Upper lobe of right lung (tissue), 1 donor: ENCODE data around the gene FAM149B1. TPM values are rescaled to one million over a fixed set of nuclear protein-coding genes. Genes with fewer than 3 reads are reported as not detected.
"Not testable (repeated sequence)": the region's sequence is repeated elsewhere in the genome, so short reads cannot be mapped to it uniquely, and the experiment has no call there.

Experiments used
- ATAC-seq: fragments of 200-7000 bp; cut with Tn5 transposase; one replicate; pipeline ENCODE4 v1.9.1; 2020; ENCODE audit warnings: mild to moderate bottlenecking, moderate library complexity
- DNase-seq: peaks from one replicate; pipeline ENCODE4 v3.0.0-alpha.2; 2020
- H3K27ac ChIP-seq: fragments of 200-600 bp; one replicate; pipeline ENCODE4 v1.8.0; 2022
- H3K27me3 ChIP-seq: fragments of 200-600 bp; one replicate; pipeline ENCODE4 v1.8.0; 2022; ENCODE audit warnings: mild to moderate bottlenecking
- H3K36me3 ChIP-seq: fragments of 200-600 bp; one replicate; pipeline ENCODE4 v1.8.0; 2022
- H3K4me1 ChIP-seq: fragments of 200-600 bp; one replicate; pipeline ENCODE4 v1.8.0; 2022
- H3K4me3 ChIP-seq: fragments of 200-600 bp; one replicate; pipeline ENCODE4 v1.8.0; 2022; ENCODE audit warnings: mild to moderate bottlenecking
- H3K9me3 ChIP-seq: fragments of 200-600 bp; one replicate; pipeline ENCODE4 v1.8.0; 2022
- CTCF ChIP-seq: fragments of 200-600 bp; IDR thresholded peaks from one replicate; pipeline ENCODE4 v1.8.0; 2022; ENCODE audit warnings: antibody characterized with exemption
- intact Hi-C: fragments of 100-400 bp; cut with DNase I; formaldehyde crosslinking; loops from one replicate; pipeline ENCODE4 v1.11.0; 2022
- total RNA-seq: library from RNA; stranded (reverse); fragmentation: NEBNext Ultra II Directional; extraction: Animal tissue kit (Norgen Biotek cat#: 25700); gene quantifications from one replicate; pipeline ENCODE4 v1.2.1, GENCODE V29; 2021
- donor health status: DM: no; HTN: yes; CAD: no; lungs with severe emphysema.

The FAM149B1 gene
- total RNA-seq, 1 donor from 2014 or later, result 18.6 TPM

- DNase-seq (no peak), ATAC-seq (no peak)
- no peaks in the 10 kb centered on the region for H3K27me3 ChIP-seq
- H3K27ac ChIP-seq, result no peak overlapping the region
- H3K4me1 ChIP-seq, result no peaks in the 10 kb centered on the region
- peaks cover 95% of the 10 kb centered on the region for H3K36me3 ChIP-seq
- no peak overlapping the region for H3K4me3 ChIP-seq
- TF ChIP-seq CTCF, result no peak
- no peaks in the 10 kb centered on the region for H3K9me3 ChIP-seq
- intact Hi-C loops, result no loop called here
Observed at GRCh38 chr10:73131913-73132686, 35.8 kb upstream of the FAM149B1 start.

GRCh38 chr10:73134727-73135126 is 33.2 kb upstream of the FAM149B1 start:
- no peak for ATAC-seq
- peaks cover 98% of the 10 kb centered on the region for H3K36me3 ChIP-seq
- no peaks in the 10 kb centered on the region for H3K4me1 ChIP-seq
- no peak overlapping the region for H3K27ac ChIP-seq
- intact Hi-C loops, result no loop called here
- no peak overlapping the region for H3K4me3 ChIP-seq
- DNase-seq, result no peak
- TF ChIP-seq CTCF, result no peak
- H3K9me3 ChIP-seq, result no peaks in the 10 kb centered on the region
- H3K27me3 ChIP-seq, result no peaks in the 10 kb centered on the region

- Histone ChIP-seq H3K36me3 (peaks cover 100% of the 10 kb centered on the region), H3K9me3 (no peaks in the 10 kb centered on the region), H3K27me3 (no peaks in the 10 kb centered on the region), H3K4me1 (no peaks in the 10 kb centered on the region), H3K27ac (no peak overlapping the region), H3K4me3 (no peak overlapping the region)
- no peak for DNase-seq
- intact Hi-C loops, result no loop called here
- ATAC-seq, result no peak
- no peak for TF ChIP-seq CTCF
Observed at GRCh38 chr10:73136627-73137026, 31.3 kb upstream of the FAM149B1 start.

- intact Hi-C loops, result no loop called here
- Histone ChIP-seq H3K4me1 (no peaks in the 10 kb centered on the region), H3K9me3 (no peaks in the 10 kb centered on the region), H3K36me3 (peaks cover 100% of the 10 kb centered on the region), H3K27me3 (no peaks in the 10 kb centered on the region), H3K4me3 (no peak overlapping the region), H3K27ac (no peak overlapping the region)
- no peak for TF ChIP-seq CTCF
- ATAC-seq (no peak), DNase-seq (no peak)
Observed at GRCh38 chr10:73139251-73139650, 28.7 kb upstream of the FAM149B1 start.

GRCh38 chr10:73141603-73142002 is 26.3 kb upstream of the FAM149B1 start:
- Histone ChIP-seq H3K36me3 (peaks cover 100% of the 10 kb centered on the region), H3K4me1 (no peaks in the 10 kb centered on the region), H3K27me3 (no peaks in the 10 kb centered on the region), H3K4me3 (no peak overlapping the region), H3K27ac (no peak overlapping the region), H3K9me3 (no peaks in the 10 kb centered on the region)
- TF ChIP-seq CTCF, result no peak
- no peak for ATAC-seq
- intact Hi-C loops, result no loop called here
- DNase-seq, result no peak

GRCh38 chr10:73150633-73151413 is 17.1 kb upstream of the FAM149B1 start:
- ATAC-seq, intact Hi-C loops: not testable (repeated sequence)

More at GRCh38 chr10:73150633-73151413, 17.1 kb upstream of the FAM149B1 start:
- not testable (repeated sequence) for H3K27me3 ChIP-seq, H3K9me3 ChIP-seq, H3K27ac ChIP-seq, DNase-seq, H3K4me1 ChIP-seq, H3K4me3 ChIP-seq
- peaks cover 85% of the 10 kb centered on the region for H3K36me3 ChIP-seq
